Caco-2 (cell line): ENCODE data around the gene GDAP2. TPM values are rescaled to one million over a fixed set of nuclear protein-coding genes. Genes with fewer than 3 reads are reported as not detected.
A peak's percentile ranks its signal among the peaks of the same experiment; 100 is the strongest.
"Not testable (repeated sequence)": the region's sequence is repeated elsewhere in the genome, so short reads cannot be mapped to it uniquely, and the experiment has no call there.

Experiments used
- BruUV-seq: library from RNA; stranded (reverse); fragments of 400-500 nt; replicated peaks from 2 replicates; lab custom pipeline; 2021; lab: Mats Ljungman, UMichigan
- CTCF ChIA-PET: fragments of 300-600 bp; sonication (Branson Sonifier 250); formaldehyde crosslinking; loops from one replicate; lab custom pipeline; 2022; ENCODE audit warnings: antibody characterized with exemption; lab: Charles Lee
- POLR2A ChIA-PET: fragments of 300-600 bp; sonication (Branson Sonifier 250); formaldehyde crosslinking; loops from one replicate; lab custom pipeline; 2022; ENCODE audit warnings: antibody characterized with exemption; lab: Charles Lee
- DNase-seq, 2 experiments: peaks; one replicate each; pipeline versions ENCODE4 v3.0.0 to v3.0.0-alpha.2; 2020 to 2022
- H3K27me3 ChIP-seq: replicated peaks from 2 replicates; pipeline ENCODE4 v1.6.0; 2011; ENCODE audit warnings: low read length; ENCODE audit not compliant: control insufficient read depth, insufficient read depth
- H3K36me3 ChIP-seq: 2 replicates; pipeline ENCODE4 v1.5.1; 2011; ENCODE audit warnings: low read length; ENCODE audit not compliant: control insufficient read depth, insufficient read depth
- H3K4me1 ChIP-seq: fragments of 250-450 bp; sonication (Bioruptor Pico); 2 replicates; pipeline ENCODE4 v1.5.1; 2020; ENCODE audit warnings: mild to moderate bottlenecking
- H3K4me3 ChIP-seq: 2 replicates; pipeline ENCODE4 v1.5.1; 2011; ENCODE audit warnings: low read depth, mild to moderate bottlenecking, control low read depth, low read length
- H3K9me3 ChIP-seq: fragments of 250-450 bp; sonication (Bioruptor Pico); 2 replicates; pipeline ENCODE4 v1.5.1; 2020; ENCODE audit warnings: mild to moderate bottlenecking, moderate library complexity
- H3K27ac Mint-ChIP-seq: one replicate; pipeline ENCODE4 v1.8.0; 2022; ENCODE audit warnings: mixed read lengths; ENCODE audit not compliant: unreplicated experiment
- H3K27me3 Mint-ChIP-seq: one replicate; pipeline ENCODE4 v1.8.0; 2022; ENCODE audit warnings: mixed read lengths; ENCODE audit not compliant: insufficient read depth, unreplicated experiment
- H3K36me3 Mint-ChIP-seq: one replicate; pipeline ENCODE4 v1.8.0; 2022; ENCODE audit warnings: mild to moderate bottlenecking, mixed read lengths; ENCODE audit not compliant: insufficient read depth, unreplicated experiment
- H3K4me1 Mint-ChIP-seq: one replicate; pipeline ENCODE4 v1.8.0; 2022; ENCODE audit warnings: low read depth, mixed read lengths; ENCODE audit not compliant: unreplicated experiment
- H3K4me3 Mint-ChIP-seq: one replicate; pipeline ENCODE4 v1.8.0; 2022; ENCODE audit warnings: mild to moderate bottlenecking, moderate library complexity, mixed read lengths; ENCODE audit not compliant: unreplicated experiment
- H3K9me3 Mint-ChIP-seq: one replicate; pipeline ENCODE4 v1.8.0; 2022; ENCODE audit warnings: mixed read lengths; ENCODE audit not compliant: unreplicated experiment
- CTCF ChIP-seq, 2 experiments: fragments of 200-600 bp in 1 of 2; IDR thresholded peaks; 1 replicate in 1 of 2; 2 replicates in 1 of 2; pipeline versions ENCODE4 v1.5.1 to v1.8.0; 2011 to 2022; ENCODE audit warnings: antibody characterized with exemption in 1 of 2, control low read depth in 1 of 2, inconsistent platforms in 1 of 2, low read depth in 1 of 2, low read length in 1 of 2, mild to moderate bottlenecking in 1 of 2, moderate library complexity in 1 of 2; ENCODE audit not compliant: insufficient read depth in 1 of 2, severe bottlenecking in 1 of 2, unreplicated experiment in 1 of 2
- intact Hi-C: fragments of 100-400 bp; cut with micrococcal nuclease; formaldehyde crosslinking; loops from one replicate; pipeline ENCODE4 v1.10.0; 2022; ENCODE audit not compliant: unreplicated experiment
- total RNA-seq: library from RNA; stranded (reverse); gene quantifications from 2 replicates; pipeline ENCODE4 v1.2.3, GENCODE V29; 2022

Gene GDAP2
- total RNA-seq, 1 experiment from 2014 or later = 16.4 TPM

- intact Hi-C loops = no loop called here
- ChIA-PET CTCF (interaction anchor here (0.6 to 1.0 kb wide), 2 partner anchors 32 to 34 kb away, joined by 3 read pairs; no protein-coding TSS in a partner anchor), POLR2A (no interaction called here)
- H3K27me3 Mint-ChIP-seq = no peaks in the 10 kb centered on the region
- H3K27ac Mint-ChIP-seq = peak overlapping the region; percentile 98
- TF ChIP-seq CTCF (IDR thresholded peaks at IDR 0.05; ENCODE audit: insufficient read depth in 1 of 2, low read depth in 1 of 2, low read length in 1 of 2, severe bottlenecking in 1 of 2, unreplicated experiment in 1 of 2) = no peak
- Histone ChIP-seq H3K4me1 (0 out of 2 replicates have a peak, but pooled peaks cover 4% of the 10 kb centered on the region), H3K9me3 (no peaks in the 10 kb centered on the region), H3K36me3 (no peaks in the 10 kb centered on the region), H3K27me3 (no peaks in the 10 kb centered on the region), H3K4me3 (peak overlapping the region; percentile 70)
- H3K4me1 Mint-ChIP-seq = peaks cover 10% of the 10 kb centered on the region
- H3K4me3 Mint-ChIP-seq = peak overlapping the region; percentile 97
- BruUV-seq = no TSS peak
- DNase-seq = peak; percentile 56 to 58
- H3K9me3 Mint-ChIP-seq = no peaks in the 10 kb centered on the region
- H3K36me3 Mint-ChIP-seq = peaks cover 6% of the 10 kb centered on the region
Observed at GRCh38 chr1:117928881-117929342, 509 bp downstream of the GDAP2 start.

- Histone ChIP-seq H3K9me3 (no peaks in the 10 kb centered on the region), H3K36me3 (no peaks in the 10 kb centered on the region), H3K27me3 (no peaks in the 10 kb centered on the region), H3K4me1 (no peaks in the 10 kb centered on the region), H3K4me3 (no peak overlapping the region)
- no peak for DNase-seq
- BruUV-seq = no TSS peak
- intact Hi-C loops = no loop called here
- POLR2A ChIA-PET = no interaction called here
- Mint-ChIP-seq H3K36me3 (peaks cover 6% of the 10 kb centered on the region), H3K9me3 (no peaks in the 10 kb centered on the region), H3K4me3 (no peak overlapping the region), H3K4me1 (peaks cover 10% of the 10 kb centered on the region), H3K27me3 (no peaks in the 10 kb centered on the region), H3K27ac (no peak overlapping the region)
- TF ChIP-seq CTCF (IDR thresholded peaks at IDR 0.05; ENCODE audit: insufficient read depth in 1 of 2, low read depth in 1 of 2, low read length in 1 of 2, severe bottlenecking in 1 of 2, unreplicated experiment in 1 of 2) = no peak
- CTCF ChIA-PET = no interaction called here
Observed at GRCh38 chr1:117925981-117926380, 3.4 kb downstream of the GDAP2 start.

GRCh38 chr1:117922717-117923116 is 6.7 kb downstream of the GDAP2 start:
- H3K4me3 Mint-ChIP-seq, H3K36me3 ChIP-seq, H3K9me3 ChIP-seq, H3K4me1 ChIP-seq, CTCF ChIA-PET, H3K27me3 ChIP-seq, H3K27ac Mint-ChIP-seq, H3K4me3 ChIP-seq, POLR2A ChIA-PET, BruUV-seq, intact Hi-C loops, H3K9me3 Mint-ChIP-seq, H3K4me1 Mint-ChIP-seq, H3K27me3 Mint-ChIP-seq, H3K36me3 Mint-ChIP-seq: not testable (repeated sequence)
- peak; percentile 38 to 46 for DNase-seq

GRCh38 chr1:117921991-117922390 is 7.4 kb downstream of the GDAP2 start:
- no peak overlapping the region for H3K4me3 ChIP-seq
- Mint-ChIP-seq H3K9me3 (no peaks in the 10 kb centered on the region), H3K36me3 (peaks cover 6% of the 10 kb centered on the region), H3K4me1 (no peaks in the 10 kb centered on the region), H3K4me3 (no peak overlapping the region), H3K27ac (no peak overlapping the region), H3K27me3 (no peaks in the 10 kb centered on the region)
- TF ChIP-seq CTCF (IDR thresholded peaks at IDR 0.05; ENCODE audit: insufficient read depth in 1 of 2, low read depth in 1 of 2, low read length in 1 of 2, severe bottlenecking in 1 of 2, unreplicated experiment in 1 of 2) = no peak
- H3K4me1 ChIP-seq = no peaks in the 10 kb centered on the region
- BruUV-seq = no TSS peak
- intact Hi-C loops = no loop called here
- H3K9me3 ChIP-seq = no peaks in the 10 kb centered on the region
- POLR2A ChIA-PET = no interaction called here
- H3K27me3 ChIP-seq = no peaks in the 10 kb centered on the region
- CTCF ChIA-PET = no interaction called here
- no peak for DNase-seq
- no peaks in the 10 kb centered on the region for H3K36me3 ChIP-seq
